ENCODE data around the gene ALAD. TPM values are rescaled to one million over a fixed set of nuclear protein-coding genes. Genes with fewer than 3 reads are reported as not detected.

Gene ALAD
- total RNA-seq, 1 donor from 2014 or later: 19.3 TPM

GRCh38 chr9:113364951-113365350 is 36.1 kb downstream of the ALAD start:
- no peak for TF ChIP-seq CTCF (IDR thresholded peaks at IDR 0.05; ENCODE audit: unreplicated experiment)
- Mint-ChIP-seq H3K9me3 (ENCODE audit: unreplicated experiment) (no peaks in the 10 kb centered on the region), H3K27ac (ENCODE audit: unreplicated experiment) (no peak overlapping the region), H3K27me3 (ENCODE audit: unreplicated experiment) (peaks cover 2% of the 10 kb centered on the region), H3K4me3 (ENCODE audit: unreplicated experiment) (no peak overlapping the region), H3K4me1 (ENCODE audit: unreplicated experiment) (no peaks in the 10 kb centered on the region), H3K36me3 (ENCODE audit: low read depth, unreplicated experiment) (peaks cover 3% of the 10 kb centered on the region)
- no peak for DNase-seq (ENCODE audit: low spot score)

- Mint-ChIP-seq H3K36me3 (ENCODE audit: low read depth, unreplicated experiment) (peaks cover 3% of the 10 kb centered on the region), H3K4me1 (ENCODE audit: unreplicated experiment) (no peaks in the 10 kb centered on the region), H3K9me3 (ENCODE audit: unreplicated experiment) (no peaks in the 10 kb centered on the region), H3K27me3 (ENCODE audit: unreplicated experiment) (peaks cover 2% of the 10 kb centered on the region), H3K4me3 (ENCODE audit: unreplicated experiment) (no peak overlapping the region), H3K27ac (ENCODE audit: unreplicated experiment) (no peak overlapping the region)
- TF ChIP-seq CTCF (IDR thresholded peaks at IDR 0.05; ENCODE audit: unreplicated experiment): no peak
- DNase-seq (ENCODE audit: low spot score): no peak
These were observed 37.7 kb downstream of the ALAD start for GRCh38 chr9:113363336-113363735.

GRCh38 chr9:113361304-113362018 is 39.6 kb downstream of the ALAD start:
- no peak for DNase-seq (ENCODE audit: low spot score)
- Mint-ChIP-seq H3K27ac (ENCODE audit: unreplicated experiment) (no peak overlapping the region), H3K36me3 (ENCODE audit: low read depth, unreplicated experiment) (no peaks in the 10 kb centered on the region), H3K9me3 (ENCODE audit: unreplicated experiment) (no peaks in the 10 kb centered on the region), H3K4me1 (ENCODE audit: unreplicated experiment) (no peaks in the 10 kb centered on the region), H3K27me3 (ENCODE audit: unreplicated experiment) (peaks cover 2% of the 10 kb centered on the region), H3K4me3 (ENCODE audit: unreplicated experiment) (no peak overlapping the region)
- TF ChIP-seq CTCF (IDR thresholded peaks at IDR 0.05; ENCODE audit: unreplicated experiment): no peak

- Mint-ChIP-seq H3K36me3 (ENCODE audit: low read depth, unreplicated experiment) (no peaks in the 10 kb centered on the region), H3K27ac (ENCODE audit: unreplicated experiment) (no peak overlapping the region), H3K4me1 (ENCODE audit: unreplicated experiment) (no peaks in the 10 kb centered on the region), H3K27me3 (ENCODE audit: unreplicated experiment) (peaks cover 2% of the 10 kb centered on the region), H3K4me3 (ENCODE audit: unreplicated experiment) (no peak overlapping the region), H3K9me3 (ENCODE audit: unreplicated experiment) (no peaks in the 10 kb centered on the region)
- TF ChIP-seq CTCF (IDR thresholded peaks at IDR 0.05; ENCODE audit: unreplicated experiment): no peak
- DNase-seq (ENCODE audit: low spot score): no peak
These were observed 40.7 kb downstream of the ALAD start for GRCh38 chr9:113360242-113360842.

- Mint-ChIP-seq H3K27ac (ENCODE audit: unreplicated experiment) (no peak overlapping the region), H3K27me3 (ENCODE audit: unreplicated experiment) (peaks cover 2% of the 10 kb centered on the region), H3K36me3 (ENCODE audit: low read depth, unreplicated experiment) (no peaks in the 10 kb centered on the region), H3K4me3 (ENCODE audit: unreplicated experiment) (no peak overlapping the region), H3K4me1 (ENCODE audit: unreplicated experiment) (no peaks in the 10 kb centered on the region), H3K9me3 (ENCODE audit: unreplicated experiment) (no peaks in the 10 kb centered on the region)
- no peak for DNase-seq (ENCODE audit: low spot score)
- TF ChIP-seq CTCF (IDR thresholded peaks at IDR 0.05; ENCODE audit: unreplicated experiment): no peak
These were observed 41.7 kb downstream of the ALAD start for GRCh38 chr9:113359385-113359784.

All from endothelial cell (in vitro differentiated cells).